ENCODE measurements around the gene FOXM1.

DNA sequence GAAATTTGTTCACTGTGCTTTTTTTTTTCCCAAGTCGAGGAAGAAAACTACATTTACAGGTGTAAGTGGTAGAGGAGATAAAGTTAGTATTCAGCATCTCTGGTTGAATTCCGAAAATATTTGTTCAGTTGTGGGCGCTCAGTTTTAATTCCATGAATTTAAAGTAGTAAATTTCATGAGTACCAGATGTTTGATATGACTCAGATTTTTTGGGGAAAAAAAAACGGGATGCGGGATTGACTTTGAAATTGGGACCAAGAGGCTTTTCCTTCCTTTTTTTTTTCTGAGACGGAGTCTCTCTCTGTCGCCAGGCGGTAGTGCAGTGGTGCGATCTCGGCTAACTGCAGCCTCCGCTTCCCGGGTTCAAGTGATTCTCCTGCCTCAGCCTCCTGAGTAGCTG is 15.3 kb upstream of the FOXM1 start:
- TF ChIP-seq, protein P1, sequence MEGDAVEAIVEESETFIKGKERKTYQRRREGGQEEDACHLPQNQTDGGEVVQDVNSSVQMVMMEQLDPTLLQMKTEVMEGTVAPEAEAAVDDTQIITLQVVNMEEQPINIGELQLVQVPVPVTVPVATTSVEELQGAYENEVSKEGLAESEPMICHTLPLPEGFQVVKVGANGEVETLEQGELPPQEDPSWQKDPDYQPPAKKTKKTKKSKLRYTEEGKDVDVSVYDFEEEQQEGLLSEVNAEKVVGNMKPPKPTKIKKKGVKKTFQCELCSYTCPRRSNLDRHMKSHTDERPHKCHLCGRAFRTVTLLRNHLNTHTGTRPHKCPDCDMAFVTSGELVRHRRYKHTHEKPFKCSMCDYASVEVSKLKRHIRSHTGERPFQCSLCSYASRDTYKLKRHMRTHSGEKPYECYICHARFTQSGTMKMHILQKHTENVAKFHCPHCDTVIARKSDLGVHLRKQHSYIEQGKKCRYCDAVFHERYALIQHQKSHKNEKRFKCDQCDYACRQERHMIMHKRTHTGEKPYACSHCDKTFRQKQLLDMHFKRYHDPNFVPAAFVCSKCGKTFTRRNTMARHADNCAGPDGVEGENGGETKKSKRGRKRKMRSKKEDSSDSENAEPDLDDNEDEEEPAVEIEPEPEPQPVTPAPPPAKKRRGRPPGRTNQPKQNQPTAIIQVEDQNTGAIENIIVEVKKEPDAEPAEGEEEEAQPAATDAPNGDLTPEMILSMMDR (IDR thresholded peaks at IDR 0.05) = no peak
- no peak for TF ChIP-seq POLR2A (IDR thresholded peaks at IDR 0.05)

Measured in esophagus squamous epithelium (tissue), 4 donors.